ENCODE data around the gene DNAH7.

DNA sequence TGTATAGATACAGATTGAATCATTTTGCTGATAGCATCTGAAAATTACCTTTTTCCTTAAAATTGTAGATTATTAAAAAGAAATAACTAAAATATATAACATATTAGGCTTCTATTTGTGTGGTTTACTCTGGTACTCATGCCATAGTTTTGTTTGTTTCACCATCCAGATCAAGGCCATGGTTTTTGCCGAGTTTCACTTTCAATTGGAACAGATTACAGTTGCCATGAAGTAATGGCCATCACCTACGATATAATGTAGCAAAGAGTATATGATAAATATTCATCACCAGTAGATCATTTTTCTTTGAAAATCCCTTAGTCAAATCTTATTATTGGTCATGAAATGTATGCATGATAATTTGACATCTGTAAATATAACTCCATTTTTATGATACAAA lies 11.9 kb upstream of the DNAH7 start:
- no peak for TF ChIP-seq EZH2 (IDR thresholded peaks at IDR 0.05)
- TF ChIP-seq FOXP2 (optimal IDR thresholded peaks at IDR 0.05; ENCODE audit: control extremely low read depth, extremely low read length, insufficient read depth): no peak
- TF ChIP-seq POLR2AphosphoS5 (IDR thresholded peaks at IDR 0.05; ENCODE audit: borderline replicate concordance, low read depth, low read length): no peak
